SJSA1 (cell line): ENCODE results near the gene GLB1L2. TPM values are rescaled to one million over a fixed set of nuclear protein-coding genes. Genes with fewer than 3 reads are reported as not detected.

Source experiments
- DNase-seq, 2 experiments: peaks; one replicate each; pipeline ENCODE4 v3.0.0-alpha.2; 2015 to 2020; ENCODE audit warnings: low spot score in 2 of 2, low read depth in 1 of 2
- H3K27ac ChIP-seq: fragments of 250-450 bp; sonication (Bioruptor Pico); 2 replicates; pipeline ENCODE4 v1.5.1; 2020; ENCODE audit warnings: mild to moderate bottlenecking, moderate library complexity
- H3K27me3 ChIP-seq: fragments of 250-450 bp; sonication (Bioruptor Pico); replicated peaks from 2 replicates; pipeline ENCODE4 v1.5.1; 2020; ENCODE audit warnings: mild to moderate bottlenecking, moderate library complexity
- H3K36me3 ChIP-seq: fragments of 250-450 bp; sonication (Bioruptor Pico); 2 replicates; pipeline ENCODE4 v1.5.1; 2020; ENCODE audit warnings: mild to moderate bottlenecking
- H3K4me1 ChIP-seq: fragments of 250-450 bp; sonication (Bioruptor Pico); replicated peaks from 2 replicates; pipeline ENCODE4 v1.6.1; 2021; ENCODE audit warnings: mild to moderate bottlenecking
- H3K4me3 ChIP-seq: fragments of 250-450 bp; sonication (Bioruptor Pico); 2 replicates; pipeline ENCODE4 v1.5.1; 2020; ENCODE audit warnings: mild to moderate bottlenecking
- H3K9me3 ChIP-seq: fragments of 250-450 bp; sonication (Bioruptor Pico); replicated peaks from 2 replicates; pipeline ENCODE4 v1.5.1; 2020; ENCODE audit warnings: mild to moderate bottlenecking
- total RNA-seq: library from RNA; depleted of rRNA; stranded (reverse); fragments of >200 nt; shearing (Covaris generic); gene quantifications from 2 replicates; pipeline ENCODE4 v1.2.3, GENCODE V29; 2014

The GLB1L2 gene
- total RNA-seq, 1 experiment from 2014 or later, result not detected

GRCh38 chr11:134346101-134346975, 14.6 kb downstream of the GLB1L2 start:
- Histone ChIP-seq H3K4me1 (no peaks in the 10 kb centered on the region), H3K27ac (no peak overlapping the region), H3K36me3 (no peaks in the 10 kb centered on the region), H3K4me3 (no peak overlapping the region), H3K9me3 (no peaks in the 10 kb centered on the region), H3K27me3 (no peaks in the 10 kb centered on the region)
- no peak for DNase-seq

- no peaks in the 10 kb centered on the region for H3K27me3 ChIP-seq
- DNase-seq, result no peak
- H3K36me3 ChIP-seq, result no peaks in the 10 kb centered on the region
- no peaks in the 10 kb centered on the region for H3K4me1 ChIP-seq
- no peak overlapping the region for H3K27ac ChIP-seq
- H3K9me3 ChIP-seq, result no peaks in the 10 kb centered on the region
- H3K4me3 ChIP-seq, result no peak overlapping the region
Observed at GRCh38 chr11:134346976-134347350, 15.2 kb downstream of the GLB1L2 start.

DNA sequence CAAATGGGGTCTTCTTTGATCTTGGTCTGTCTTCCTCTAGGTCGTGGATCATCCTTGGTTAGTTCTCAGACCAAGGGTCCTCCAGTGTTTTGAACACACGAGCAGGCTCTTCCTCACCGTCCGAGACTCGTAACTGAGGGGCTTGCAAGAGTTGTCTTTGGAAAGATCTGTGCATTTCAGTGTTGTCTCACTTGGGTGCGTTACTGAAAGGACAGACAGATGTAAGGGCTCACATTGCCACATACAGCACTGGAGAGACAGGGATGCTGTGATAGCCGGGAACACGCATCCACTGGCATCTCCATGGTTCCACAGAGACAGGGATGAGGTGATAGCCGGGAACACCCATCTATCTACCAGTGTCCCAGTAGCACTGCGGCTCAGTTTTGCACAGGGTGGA, 15.7 kb downstream of the GLB1L2 start:
- Histone ChIP-seq H3K27ac (no peak overlapping the region), H3K4me3 (no peak overlapping the region), H3K36me3 (no peaks in the 10 kb centered on the region), H3K27me3 (no peaks in the 10 kb centered on the region), H3K4me1 (no peaks in the 10 kb centered on the region), H3K9me3 (no peaks in the 10 kb centered on the region)
- no peak for DNase-seq

DNA sequence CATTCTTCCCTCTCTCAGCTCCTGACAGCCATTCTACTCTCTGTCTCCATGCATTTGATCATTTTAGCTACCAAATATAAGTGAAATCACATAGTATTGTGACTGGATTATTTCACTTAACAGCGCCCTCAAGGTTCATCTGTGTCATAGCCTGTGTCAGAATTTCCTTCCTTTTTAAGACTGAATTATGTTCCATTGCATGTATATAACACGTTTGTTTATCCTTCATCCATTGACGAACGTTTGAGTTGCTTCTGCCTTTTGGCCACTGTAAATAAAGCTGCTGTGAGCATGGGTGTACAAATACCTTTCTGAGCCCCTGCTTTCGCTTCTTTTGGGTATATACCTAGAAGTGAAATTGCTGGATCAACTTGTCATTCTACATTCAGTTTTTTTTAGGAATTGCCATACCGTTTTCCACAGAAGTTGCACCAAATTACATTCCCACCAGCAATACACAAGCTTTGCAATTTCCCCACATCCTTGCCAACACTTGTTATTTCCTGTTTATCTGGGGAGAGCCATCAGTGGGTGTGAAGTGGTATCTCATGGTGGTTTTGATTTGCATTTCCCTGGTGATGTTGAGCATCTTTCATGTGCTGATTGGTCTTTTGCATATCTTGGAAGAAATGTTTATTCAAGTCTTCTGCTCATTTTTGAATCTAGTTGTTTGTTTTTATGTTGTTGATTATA, 17.5 kb downstream of the GLB1L2 start:
- Histone ChIP-seq H3K27ac (no peak overlapping the region), H3K27me3 (no peaks in the 10 kb centered on the region), H3K9me3 (no peaks in the 10 kb centered on the region), H3K36me3 (no peaks in the 10 kb centered on the region), H3K4me1 (no peaks in the 10 kb centered on the region), H3K4me3 (no peak overlapping the region)
- DNase-seq, result no peak

DNA sequence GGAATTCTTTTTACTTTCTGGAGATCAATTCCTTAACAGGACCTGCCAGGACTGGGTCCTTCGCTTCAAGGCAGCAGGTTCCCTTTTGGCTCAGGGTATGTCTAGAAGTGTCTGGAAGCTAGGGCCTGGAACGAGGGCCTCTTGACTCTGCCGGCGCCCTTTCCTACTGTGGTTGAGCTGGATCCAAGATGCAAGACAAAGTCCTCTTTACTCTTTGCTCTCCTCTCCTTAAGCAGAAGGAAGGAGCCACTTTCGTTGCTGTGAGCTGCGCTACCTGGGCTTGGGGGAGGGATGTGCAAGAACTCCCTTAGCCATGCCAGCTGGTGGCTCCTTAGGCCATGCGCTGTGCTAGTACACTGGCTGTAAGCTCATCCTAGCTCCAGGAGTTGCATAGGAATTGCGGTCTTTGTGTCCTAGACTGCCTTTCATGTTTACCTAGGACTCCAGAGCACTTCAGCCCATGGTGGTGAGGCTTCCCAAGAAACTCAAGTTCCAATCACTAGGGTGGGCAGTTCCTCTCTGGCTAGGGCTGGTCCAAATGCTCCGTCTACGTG, 18.1 kb downstream of the GLB1L2 start:
- no peaks in the 10 kb centered on the region for H3K36me3 ChIP-seq
- H3K27me3 ChIP-seq, result no peaks in the 10 kb centered on the region
- no peak overlapping the region for H3K27ac ChIP-seq
- no peak overlapping the region for H3K4me3 ChIP-seq
- H3K9me3 ChIP-seq, result no peaks in the 10 kb centered on the region
- H3K4me1 ChIP-seq, result no peaks in the 10 kb centered on the region
- no peak for DNase-seq

- no peak overlapping the region for H3K27ac ChIP-seq
- DNase-seq, result no peak
- H3K27me3 ChIP-seq, result no peaks in the 10 kb centered on the region
- no peak overlapping the region for H3K4me3 ChIP-seq
- H3K4me1 ChIP-seq, result no peaks in the 10 kb centered on the region
- no peaks in the 10 kb centered on the region for H3K9me3 ChIP-seq
- no peaks in the 10 kb centered on the region for H3K36me3 ChIP-seq
Observed at GRCh38 chr11:134350381-134350780, 18.6 kb downstream of the GLB1L2 start.

- no peaks in the 10 kb centered on the region for H3K36me3 ChIP-seq
- H3K27ac ChIP-seq, result no peak overlapping the region
- no peaks in the 10 kb centered on the region for H3K4me1 ChIP-seq
- no peak overlapping the region for H3K4me3 ChIP-seq
- no peaks in the 10 kb centered on the region for H3K27me3 ChIP-seq
- H3K9me3 ChIP-seq, result no peaks in the 10 kb centered on the region
- DNase-seq, result no peak
Observed at GRCh38 chr11:134352111-134352510, 20.3 kb downstream of the GLB1L2 start.

GRCh38 chr11:134355136-134355535, 23.3 kb downstream of the GLB1L2 start:
- no peaks in the 10 kb centered on the region for H3K36me3 ChIP-seq
- no peak overlapping the region for H3K4me3 ChIP-seq
- no peak for DNase-seq
- H3K27me3 ChIP-seq, result no peaks in the 10 kb centered on the region
- H3K27ac ChIP-seq, result no peak overlapping the region
- no peaks in the 10 kb centered on the region for H3K9me3 ChIP-seq
- H3K4me1 ChIP-seq, result no peaks in the 10 kb centered on the region

GRCh38 chr11:134355656-134356055, 23.9 kb downstream of the GLB1L2 start:
- DNase-seq, result no peak
- Histone ChIP-seq H3K27ac (no peak overlapping the region), H3K4me1 (no peaks in the 10 kb centered on the region), H3K36me3 (no peaks in the 10 kb centered on the region), H3K9me3 (no peaks in the 10 kb centered on the region), H3K4me3 (no peak overlapping the region), H3K27me3 (no peaks in the 10 kb centered on the region)

- Histone ChIP-seq H3K27ac (no peak overlapping the region), H3K4me1 (no peaks in the 10 kb centered on the region), H3K4me3 (no peak overlapping the region), H3K9me3 (no peaks in the 10 kb centered on the region), H3K36me3 (no peaks in the 10 kb centered on the region), H3K27me3 (no peaks in the 10 kb centered on the region)
- DNase-seq, result no peak
Observed at GRCh38 chr11:134356656-134357544, 25.1 kb downstream of the GLB1L2 start.

DNA sequence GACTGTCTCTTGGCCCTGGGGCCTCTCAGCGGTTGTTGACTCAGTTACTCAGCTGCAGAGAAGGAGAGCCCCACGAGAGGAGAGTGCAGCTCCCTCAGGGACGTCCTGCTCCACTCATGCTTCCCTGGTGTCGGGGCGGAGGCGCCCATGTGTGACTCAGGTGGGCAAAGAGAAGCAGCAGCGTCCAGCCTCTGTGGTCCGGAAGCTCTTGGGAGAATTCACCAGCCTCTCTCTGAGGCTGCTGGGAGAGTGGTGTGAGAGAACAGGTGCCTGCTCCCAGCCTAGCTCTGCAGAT, 25.7 kb downstream of the GLB1L2 start:
- H3K4me1 ChIP-seq, result no peaks in the 10 kb centered on the region
- H3K27me3 ChIP-seq, result no peaks in the 10 kb centered on the region
- H3K4me3 ChIP-seq, result no peak overlapping the region
- H3K9me3 ChIP-seq, result no peaks in the 10 kb centered on the region
- H3K36me3 ChIP-seq, result no peaks in the 10 kb centered on the region
- no peak overlapping the region for H3K27ac ChIP-seq
- no peak for DNase-seq

DNA sequence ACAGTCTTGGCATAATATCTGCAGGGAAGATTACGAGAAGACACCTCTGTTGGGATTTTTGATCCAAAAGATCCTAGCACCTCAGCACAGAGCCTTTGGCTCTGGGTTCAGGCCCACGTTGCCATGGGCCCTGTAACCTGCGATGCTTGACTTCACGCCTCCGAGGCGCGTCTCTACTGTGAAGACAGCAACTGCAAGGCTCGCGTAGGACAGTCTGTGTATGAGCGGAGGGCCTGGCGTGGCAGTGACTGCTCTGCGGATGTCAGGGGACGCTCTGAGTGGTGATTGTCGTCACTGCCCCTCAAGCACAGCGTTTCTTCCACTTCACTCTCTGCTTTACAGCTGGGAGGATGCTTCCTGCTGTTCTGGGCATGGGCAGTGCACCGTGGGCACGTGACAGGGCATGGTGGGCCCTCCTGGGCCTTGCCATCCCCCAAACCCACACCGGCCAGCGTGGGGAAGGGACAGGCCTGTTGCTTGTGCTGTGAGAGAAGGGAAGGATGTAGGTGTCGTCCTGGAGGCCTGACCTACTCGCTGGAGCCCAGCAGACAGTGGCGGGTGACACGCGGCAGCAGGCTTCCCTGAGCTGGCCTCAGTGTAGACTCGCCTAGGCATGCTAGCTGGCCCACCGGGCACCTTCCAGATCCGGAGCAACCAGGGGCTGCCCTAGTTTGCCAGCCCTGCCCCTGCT, 26.5 kb downstream of the GLB1L2 start:
- Histone ChIP-seq H3K36me3 (no peaks in the 10 kb centered on the region), H3K27ac (no peak overlapping the region), H3K27me3 (no peaks in the 10 kb centered on the region), H3K9me3 (no peaks in the 10 kb centered on the region), H3K4me1 (no peaks in the 10 kb centered on the region), H3K4me3 (no peak overlapping the region)
- no peak for DNase-seq

GRCh38 chr11:134358856-134359490, 27.2 kb downstream of the GLB1L2 start:
- H3K27me3 ChIP-seq, result no peaks in the 10 kb centered on the region
- no peaks in the 10 kb centered on the region for H3K4me1 ChIP-seq
- DNase-seq, result no peak
- no peak overlapping the region for H3K27ac ChIP-seq
- H3K4me3 ChIP-seq, result no peak overlapping the region
- no peaks in the 10 kb centered on the region for H3K9me3 ChIP-seq
- H3K36me3 ChIP-seq, result no peaks in the 10 kb centered on the region
